ENCODE measurements around the gene RERE.

Gene RERE

GRCh38 chr1:8312235-8313218 is 504.9 kb downstream of the RERE start:
- no peak for DNase-seq

- DNase-seq, result no peak
Measured at GRCh38 chr1:8311068-8311718, 506.2 kb downstream of the RERE start.

- no peak for DNase-seq
Measured at GRCh38 chr1:8307628-8308027, 509.8 kb downstream of the RERE start.

- DNase-seq, result no peak
Measured at GRCh38 chr1:8303876-8304275, 513.6 kb downstream of the RERE start.

GRCh38 chr1:8303141-8303540 is 514.3 kb downstream of the RERE start:
- DNase-seq, result no peak
